GM18507 (cell line): ENCODE data around the gene FOXK2.

Experiments used
- DNase-seq: peaks from one replicate; pipeline ENCODE4 v3.0.0; 2011; ENCODE audit warnings: low read depth; ENCODE audit not compliant: insufficient read length; ENCODE audit errors: extremely low spot score
- FAIRE-seq: peaks from 2 replicates; lab custom pipeline; 2011; peaks lifted over from hg19 to GRCh38; lab: Jason Lieb, UNC

FOXK2 gene

DNA sequence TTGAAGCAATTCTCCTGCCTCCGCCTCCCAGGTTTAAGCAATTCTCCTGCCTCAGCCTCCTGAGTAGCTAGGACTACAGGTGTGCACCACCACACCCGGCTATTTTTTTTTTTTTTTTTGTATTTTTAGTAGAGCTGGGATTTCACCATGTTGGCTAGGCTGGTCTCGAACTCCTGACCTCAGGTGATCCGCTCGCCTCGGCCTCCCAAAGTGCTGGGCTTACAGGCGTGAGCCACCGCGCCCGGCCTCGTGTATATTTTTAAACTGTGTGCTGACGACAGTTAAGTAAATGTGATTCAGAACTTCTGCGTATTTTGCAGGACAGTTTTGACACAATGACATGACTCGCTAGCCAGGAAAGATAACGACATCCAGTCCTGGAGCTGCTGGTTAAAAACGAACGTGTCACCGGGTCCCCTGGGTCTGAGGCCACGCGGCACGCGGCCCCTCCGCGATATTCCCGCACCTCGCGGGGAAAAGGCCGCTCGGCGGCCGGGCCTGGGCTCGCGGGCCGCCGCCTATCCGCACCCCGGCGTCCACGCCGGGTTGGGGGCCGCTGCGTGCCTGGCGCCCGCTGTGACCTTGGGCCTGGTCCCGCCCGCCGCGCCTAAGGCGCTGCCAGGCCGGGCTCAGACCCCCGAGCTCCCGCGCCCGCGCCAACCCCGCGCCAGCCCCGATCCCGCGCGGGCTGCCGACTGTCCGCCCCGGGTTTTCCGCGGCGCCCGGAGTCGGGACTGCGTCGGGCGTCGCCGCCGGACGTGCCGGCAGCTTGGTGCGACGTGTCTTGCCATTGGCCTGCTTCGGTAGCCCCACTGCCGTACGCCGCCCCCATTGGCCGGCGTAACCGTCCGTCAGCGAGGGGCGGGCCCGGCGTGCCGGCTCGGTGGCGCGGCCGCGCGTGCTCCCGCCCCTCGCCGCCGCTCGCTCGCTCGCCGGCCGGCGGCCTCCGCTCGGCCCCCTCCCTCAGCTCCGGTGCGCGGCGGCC lies at the start of gene FOXK2:
Gene FOXK2, plus strand, starts transcription at position 907 of the 985 bp plus-strand sequence. CDS start 157 bp downstream, outside the sequence.
- FAIRE-seq (peak; percentile 89), DNase-seq (peak; percentile 98)

DNA sequence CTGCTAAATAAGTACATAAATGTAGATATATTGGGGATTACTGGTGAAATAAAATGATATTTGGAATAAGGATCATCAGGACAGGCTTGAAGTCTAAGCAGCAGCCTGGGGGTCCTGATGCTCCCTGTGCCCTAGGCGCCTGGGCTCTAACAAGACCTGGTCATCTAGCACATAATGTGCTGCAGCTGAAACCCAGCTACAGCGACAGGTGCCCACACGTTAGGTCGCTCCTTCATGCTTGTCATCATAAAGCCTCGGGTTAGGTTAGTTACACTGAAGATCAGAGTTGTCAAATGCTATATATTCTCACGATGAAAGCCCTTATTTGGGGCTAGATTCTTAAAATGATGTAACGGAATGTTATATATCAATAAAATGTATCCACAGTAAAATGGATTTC lies 49.5 kb upstream of the FOXK2 start:
- FAIRE-seq (no peak), DNase-seq (no peak)

DNA sequence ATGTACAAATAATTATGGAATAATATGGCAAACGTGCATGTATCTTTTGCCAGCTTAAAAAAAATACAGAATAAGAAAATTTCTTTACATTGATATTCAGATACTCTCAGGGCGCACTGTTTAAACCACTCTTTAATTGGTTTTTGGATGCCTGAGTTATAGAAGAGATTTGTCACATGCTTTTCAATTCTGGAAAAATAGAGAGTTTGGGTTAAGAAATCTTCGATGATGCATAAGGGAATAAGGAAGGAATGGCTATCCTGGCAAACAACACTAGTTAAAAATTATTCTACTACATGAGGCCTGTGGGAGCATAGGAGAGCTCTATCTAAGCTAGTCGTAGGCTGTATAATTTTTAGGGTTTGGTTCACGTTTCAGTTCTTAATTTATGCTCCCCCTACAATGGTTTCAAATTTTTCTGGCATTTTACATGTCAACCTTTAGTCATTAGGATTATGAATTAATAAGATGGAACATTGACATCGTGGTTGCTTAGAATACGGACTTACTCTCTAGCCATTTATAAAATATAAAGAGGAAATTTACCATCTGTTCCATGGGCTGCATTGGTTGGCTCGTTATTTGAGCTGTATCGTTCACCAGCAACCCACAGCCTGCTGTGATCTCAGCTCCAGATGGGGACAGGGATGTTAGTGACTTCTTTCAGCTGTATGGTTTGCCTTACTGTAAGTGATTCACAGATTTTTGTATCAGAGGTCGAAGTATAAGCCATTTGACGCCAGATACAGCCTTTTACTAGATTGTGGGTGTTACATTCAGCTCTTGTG lies 45.1 kb upstream of the FOXK2 start:
- no peak for FAIRE-seq
- no peak for DNase-seq

DNA sequence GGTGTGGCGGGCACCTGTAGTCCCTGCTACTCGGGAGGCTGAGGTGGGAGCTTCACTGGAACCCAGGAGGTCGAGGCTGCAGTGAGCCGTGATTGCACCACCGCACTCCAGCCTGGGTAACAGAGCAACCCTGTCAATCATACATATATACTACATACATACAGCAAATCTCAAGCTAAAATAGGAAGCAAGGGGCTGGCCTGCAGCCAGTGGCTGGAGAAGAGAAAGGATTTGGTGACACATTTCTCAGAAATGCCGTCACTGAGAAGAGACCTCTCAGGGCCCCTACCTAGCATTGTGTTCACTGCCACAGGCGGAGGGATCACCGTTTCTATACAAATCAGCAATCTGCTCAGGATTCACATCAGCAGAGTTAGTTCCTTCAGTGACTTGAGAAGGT lies 44.1 kb upstream of the FOXK2 start:
- FAIRE-seq: no peak
- DNase-seq: no peak

DNA sequence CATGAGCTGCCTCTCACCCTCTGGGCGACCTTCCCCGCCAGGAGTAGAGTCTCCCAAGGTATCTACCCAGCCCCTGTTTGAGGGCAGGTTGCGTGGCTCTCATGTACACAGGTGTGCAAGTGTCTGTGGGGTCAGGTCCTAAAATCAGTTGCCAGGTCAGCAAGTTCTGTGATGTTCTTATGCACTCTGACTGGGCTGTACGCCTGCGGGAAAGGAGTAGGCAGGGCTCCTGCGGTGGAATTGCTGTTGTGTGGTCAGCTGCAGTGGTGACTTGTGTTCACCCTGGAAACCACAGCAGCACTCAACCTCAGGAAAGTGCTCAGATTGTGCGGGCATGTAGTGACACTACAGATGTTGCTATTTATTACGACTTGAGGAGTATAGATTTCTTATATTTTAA lies 41.6 kb upstream of the FOXK2 start:
- DNase-seq: no peak
- no peak for FAIRE-seq

DNA sequence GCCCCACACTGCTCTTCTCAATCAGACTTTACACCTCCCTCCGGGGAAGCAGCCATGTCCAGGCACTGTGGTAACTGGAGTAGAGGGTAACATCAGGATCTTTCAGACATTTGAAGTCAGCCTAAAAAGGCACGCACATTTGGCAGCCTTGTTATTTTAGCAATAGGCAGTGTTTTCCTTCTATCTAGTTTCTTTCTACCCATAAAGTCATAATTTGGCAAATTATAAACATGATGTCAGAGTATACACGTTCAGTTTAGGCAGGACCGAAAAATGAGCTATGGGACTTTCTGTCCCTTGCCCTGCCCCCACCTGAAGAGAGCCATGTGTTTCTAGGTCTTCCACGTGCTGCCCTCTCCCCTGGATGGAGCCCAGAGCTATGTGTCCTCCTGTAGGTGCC lies 39.9 kb upstream of the FOXK2 start:
- no peak for FAIRE-seq

DNA sequence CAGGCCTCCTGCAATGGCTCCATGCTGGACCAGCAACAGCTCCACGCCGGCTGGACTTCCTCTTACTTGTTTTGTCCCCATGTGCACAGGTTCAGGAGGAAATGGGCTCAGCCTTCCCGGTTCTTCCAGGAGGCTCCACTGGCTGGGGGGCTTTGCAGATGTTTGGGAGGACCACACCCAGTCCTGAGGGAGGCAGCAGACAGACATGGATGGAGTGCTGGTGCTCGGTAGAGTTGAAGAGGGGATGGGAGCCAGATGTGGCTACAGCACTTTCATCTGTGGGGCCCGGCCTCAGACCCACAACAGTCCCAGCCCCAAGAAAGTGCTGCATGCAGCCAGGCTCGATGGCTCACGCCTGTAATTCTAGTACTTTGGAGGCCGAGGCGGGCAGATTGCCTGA lies 39.2 kb upstream of the FOXK2 start:
- no peak for DNase-seq
- FAIRE-seq: no peak

More for the DNA sequence above, 39.9 kb upstream of the FOXK2 start:
- DNase-seq: no peak

DNA sequence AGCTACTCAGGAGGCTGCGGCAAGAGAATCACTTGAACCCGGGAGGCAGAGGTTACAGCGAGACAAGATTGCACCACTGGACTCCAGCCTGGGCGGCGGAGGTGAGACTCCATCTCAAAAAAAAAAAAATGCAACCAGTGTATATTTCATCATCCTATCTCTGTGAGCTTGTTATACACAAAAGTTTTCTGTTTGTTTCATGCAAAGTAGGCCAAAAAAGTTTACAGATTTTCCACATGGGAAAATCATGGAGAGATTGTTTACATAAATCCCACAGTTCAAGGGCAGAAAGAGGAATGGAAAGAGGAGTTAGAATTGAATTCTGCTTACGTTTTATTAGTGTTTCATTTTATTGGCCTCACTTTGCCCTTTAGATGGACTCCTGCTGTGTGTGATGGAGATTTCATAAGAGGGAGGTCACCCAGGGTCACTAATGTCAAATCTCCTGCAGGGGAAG lies 36.3 kb upstream of the FOXK2 start:
- FAIRE-seq: no peak
- no peak for DNase-seq

DNA sequence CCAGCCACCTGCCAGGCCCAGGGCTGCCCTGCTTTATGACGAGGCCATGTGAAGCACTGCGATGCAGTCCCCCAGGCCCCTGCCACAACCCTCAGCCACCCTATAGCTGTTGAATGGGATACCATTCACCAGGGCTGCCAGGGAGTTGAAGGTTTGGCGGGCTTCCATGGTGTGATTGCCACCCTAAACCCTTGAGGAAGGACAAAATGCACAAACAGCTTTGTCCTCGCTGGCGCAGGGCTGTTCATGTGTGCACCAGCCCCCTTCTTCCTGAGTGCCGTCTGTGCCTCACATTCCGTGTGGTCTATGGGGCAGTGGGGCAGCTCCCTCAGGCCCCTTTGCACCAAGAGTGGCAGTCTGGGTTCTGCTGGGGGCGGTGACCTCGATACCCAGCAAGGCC lies 35.7 kb upstream of the FOXK2 start:
- DNase-seq (no peak), FAIRE-seq (no peak)

DNA sequence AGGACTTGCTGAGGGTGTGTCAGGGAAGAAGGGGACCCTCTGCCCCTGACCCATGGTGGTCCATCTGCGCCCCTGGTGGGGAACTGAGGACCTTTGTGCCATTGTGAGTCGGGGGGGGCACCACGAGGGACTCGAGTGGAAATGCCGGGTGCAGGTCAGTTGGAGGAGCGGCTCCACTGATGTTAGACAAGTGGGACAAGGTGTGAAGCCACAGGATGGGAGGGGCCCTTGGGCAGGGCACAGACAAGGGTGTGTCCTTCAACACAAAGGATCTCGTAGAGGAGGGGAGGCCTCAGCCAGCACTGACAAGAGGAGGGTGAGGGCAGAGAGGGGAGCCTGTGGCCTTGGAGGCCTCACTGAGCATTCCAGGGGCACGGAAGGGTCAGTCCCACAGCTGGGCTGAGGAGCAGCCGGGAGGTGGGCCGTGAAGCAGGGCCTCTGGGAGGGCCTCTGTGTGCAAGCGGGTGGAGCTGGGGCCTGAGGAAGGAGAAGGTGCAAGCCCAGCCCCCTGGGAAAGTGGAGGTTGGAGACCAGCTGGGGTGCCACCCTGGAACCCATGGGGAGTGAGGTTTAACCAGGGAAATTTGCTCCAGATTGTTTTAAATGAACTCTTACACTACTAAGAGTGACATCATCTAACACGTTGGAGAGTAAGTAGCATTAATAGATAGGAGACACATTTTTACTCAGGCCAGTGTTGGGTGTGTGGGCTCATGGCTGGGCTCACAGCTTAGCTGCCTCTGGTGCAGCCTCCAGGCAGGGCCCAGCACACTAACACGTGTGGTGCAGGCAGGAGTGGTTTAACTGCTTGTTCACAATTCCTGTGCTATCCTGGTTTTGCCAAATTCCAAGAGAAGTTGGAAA lies 33.1 kb upstream of the FOXK2 start:
- FAIRE-seq (no peak), DNase-seq (no peak)

DNA sequence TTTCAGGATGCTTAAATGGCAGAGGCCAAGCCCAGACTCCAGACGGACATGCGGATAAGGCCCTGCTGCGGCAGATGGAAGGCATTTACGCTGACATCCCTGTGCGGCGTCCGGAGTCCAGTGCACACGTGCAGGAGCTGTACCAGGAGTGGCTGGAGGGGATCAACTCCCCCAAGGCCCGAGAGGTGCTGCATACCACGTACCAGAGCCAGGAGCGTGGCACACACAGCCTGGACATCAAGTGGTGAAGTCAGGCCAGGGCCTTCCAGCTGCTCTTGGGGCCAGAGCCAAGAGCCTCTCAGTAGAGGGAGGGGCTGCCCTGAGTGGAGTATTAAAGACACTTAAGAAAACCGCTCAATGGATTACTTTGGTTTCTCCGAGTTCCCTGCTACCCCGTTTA lies 31.6 kb upstream of the FOXK2 start:
- FAIRE-seq: no peak

DNA sequence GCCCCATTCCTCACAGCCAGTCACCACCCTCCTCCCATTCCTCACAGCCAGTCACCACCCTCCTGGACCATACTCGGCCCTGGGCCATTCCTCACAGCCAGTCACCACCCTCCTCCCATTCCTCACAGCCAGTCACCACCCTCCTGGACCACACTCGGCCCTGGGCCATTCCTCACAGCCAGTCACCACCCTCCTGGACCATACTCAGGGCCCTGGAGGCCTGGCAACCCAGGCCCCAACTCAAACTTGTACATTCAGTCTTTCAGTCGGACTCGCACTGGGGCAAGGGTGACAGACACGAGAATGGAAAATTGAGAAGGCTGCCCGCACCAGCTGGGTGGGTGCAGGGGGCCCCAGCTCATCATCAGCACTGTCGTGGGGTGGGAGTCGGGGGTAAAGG lies 30.4 kb upstream of the FOXK2 start:
- DNase-seq (no peak), FAIRE-seq (no peak)

More for the DNA sequence above, 31.6 kb upstream of the FOXK2 start:
- DNase-seq: no peak

DNA sequence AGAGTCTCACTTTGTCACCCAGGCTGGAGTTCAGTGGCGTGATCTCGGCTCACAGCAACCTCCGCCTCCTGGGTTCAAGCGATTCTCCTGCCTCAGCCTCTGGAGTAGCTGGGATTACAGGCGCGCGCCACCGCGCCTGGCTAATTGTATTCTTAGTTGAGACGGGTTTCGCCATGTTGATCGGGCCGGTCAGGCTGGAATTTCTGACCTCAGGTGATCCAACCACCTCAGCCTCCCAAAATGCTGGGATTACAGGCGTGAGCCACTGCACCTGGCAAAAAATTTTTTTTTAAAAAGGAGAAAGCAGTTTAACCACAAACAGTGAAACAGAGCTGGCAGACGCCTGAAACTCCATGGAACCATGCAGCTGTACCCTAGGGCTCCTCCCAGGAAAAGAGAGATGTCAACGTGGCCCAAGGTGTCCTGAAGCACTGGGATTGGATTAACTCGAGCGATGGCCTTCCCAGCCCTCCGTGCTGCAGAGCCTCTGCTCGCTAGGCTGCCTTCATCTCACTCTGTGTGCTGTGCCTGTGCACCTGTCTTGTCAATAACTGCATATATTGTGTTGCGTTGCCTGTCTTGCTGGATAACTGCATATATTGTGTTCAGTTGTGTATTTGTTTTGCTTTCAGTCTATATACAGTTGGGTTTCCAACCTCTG lies 29.6 kb upstream of the FOXK2 start:
- DNase-seq (no peak), FAIRE-seq (no peak)

DNA sequence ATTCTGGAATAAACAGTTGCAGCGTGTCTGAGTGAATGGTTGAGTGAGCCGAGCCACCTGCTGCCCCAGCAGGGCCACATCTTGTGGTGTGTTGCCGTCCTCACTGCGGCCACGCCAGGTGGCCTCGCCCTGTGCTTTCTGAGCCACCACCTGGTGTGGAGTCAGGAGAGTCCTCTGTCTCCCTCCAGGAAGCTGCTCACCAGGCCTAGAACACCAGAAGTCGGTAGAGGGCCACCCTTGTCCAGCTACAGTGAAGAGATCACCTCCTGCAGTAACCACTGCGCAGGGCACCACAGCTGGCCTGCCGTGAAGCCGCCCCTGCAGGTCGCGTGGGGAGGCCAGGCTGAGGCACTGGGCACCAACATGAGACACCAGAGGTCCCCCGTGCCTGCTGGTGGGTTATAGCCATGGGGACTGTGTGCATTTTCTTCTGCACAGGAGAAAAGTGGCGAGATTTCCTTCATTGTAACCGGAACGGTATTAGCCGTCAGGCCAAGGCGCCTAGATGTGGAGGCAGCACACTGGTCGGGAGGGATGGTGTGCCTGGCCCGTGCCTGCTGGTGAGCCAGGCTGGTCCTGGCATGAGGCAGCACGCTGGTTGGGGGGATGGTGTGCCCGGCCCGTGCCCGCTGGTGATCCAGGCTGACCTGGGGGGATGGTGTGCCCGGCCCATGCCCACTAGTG lies 28.9 kb upstream of the FOXK2 start:
- FAIRE-seq (no peak), DNase-seq (no peak)

DNA sequence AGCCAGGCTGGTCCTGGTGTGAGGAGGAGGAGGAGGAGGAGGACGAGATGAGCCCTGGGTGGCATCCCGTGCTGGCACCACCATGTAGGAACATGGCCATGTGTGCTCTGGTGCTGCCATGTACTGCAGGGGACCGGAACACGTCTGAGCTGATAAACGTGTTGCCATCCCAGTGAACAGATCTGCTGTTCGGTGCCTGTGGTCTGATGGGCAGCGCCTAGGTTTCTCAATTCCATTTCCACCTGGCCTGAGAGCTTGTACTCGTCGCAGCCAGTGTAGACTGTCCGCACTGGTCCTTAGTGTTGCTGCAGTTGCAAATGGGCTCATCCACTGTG lies 28.4 kb upstream of the FOXK2 start:
- DNase-seq: no peak
- FAIRE-seq: no peak

DNA sequence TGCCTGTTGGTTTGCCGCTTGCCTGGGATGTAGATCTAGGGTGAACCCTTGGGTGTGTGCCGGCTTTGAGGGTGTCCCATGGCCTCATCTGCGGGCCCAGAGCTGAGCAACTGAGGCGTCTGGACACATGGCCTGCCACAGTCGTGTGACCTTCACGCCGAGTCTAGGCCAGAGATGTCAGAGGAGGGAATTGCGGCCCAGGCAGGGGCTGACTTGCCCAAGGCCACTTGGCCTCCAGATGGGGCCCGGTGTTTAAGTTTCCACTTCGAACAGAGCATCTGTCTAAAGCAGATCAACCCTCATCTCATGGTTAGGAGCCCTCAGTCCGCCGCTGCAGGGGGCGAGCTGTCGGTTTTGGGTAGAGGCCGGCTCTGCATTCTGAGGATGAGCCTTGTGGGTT lies 28.0 kb upstream of the FOXK2 start:
- no peak for FAIRE-seq
- DNase-seq: no peak

DNA sequence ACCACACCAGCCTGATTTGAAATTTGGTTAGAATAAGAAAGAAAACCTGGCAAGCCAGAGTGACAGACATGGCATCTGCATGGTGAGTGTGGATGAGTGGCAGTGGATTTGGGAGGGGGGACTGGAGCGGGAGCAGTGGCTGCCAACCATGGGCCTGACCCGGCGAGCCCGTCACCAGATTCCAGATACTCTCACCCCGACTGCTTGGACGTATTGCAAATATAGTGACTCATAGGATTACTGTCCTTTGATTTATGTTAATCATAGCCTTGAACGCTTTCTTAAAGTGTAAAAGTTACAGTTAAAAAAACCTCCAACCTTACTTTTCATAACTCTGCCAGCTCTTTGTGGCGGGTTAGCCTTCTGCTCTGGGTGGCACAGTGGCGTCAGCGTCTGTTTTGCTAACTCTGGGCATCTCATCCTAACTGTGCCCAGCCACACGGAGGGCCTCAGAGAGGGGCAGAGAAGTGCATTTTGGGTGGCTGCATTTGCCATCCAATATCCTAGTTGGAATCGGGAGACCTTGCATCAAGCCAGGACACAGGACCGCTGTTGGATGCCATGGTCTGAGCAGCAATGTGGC lies 26.8 kb upstream of the FOXK2 start:
- no peak for DNase-seq
- FAIRE-seq: no peak

DNA sequence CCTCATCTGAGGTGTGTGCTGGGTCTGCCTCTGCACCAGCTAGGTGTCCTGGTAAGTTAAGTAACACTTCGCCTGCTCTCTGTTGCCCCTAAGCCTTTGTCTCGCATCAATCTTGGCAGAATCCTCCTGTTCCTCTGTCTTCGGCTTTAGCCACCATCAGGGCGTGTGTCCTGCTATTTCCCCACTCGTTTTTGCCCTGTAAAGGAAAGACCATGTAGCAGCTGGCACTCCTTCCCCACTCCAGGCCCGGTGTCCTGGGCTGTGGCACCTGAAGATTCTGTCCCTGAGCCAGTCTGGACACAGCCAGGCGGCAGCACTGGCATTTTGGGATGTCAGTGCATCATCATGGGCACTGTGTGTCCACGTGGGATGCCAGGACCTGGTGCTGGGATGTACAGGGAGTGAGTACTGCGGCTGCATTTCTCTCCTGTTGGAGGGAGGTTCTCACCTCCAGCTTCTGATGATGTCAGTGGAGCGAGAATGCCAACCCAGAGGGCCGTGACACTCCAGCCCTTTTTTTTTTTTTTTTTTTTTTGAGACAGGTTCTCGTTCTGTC lies 26.2 kb upstream of the FOXK2 start:
- FAIRE-seq (no peak), DNase-seq (no peak)
